ENCODE measurements around the gene POU3F2.

GRCh38 chr6:98794307-98794842 lies 40.0 kb upstream of the POU3F2 start:
- no peak for TF ChIP-seq POLR2AphosphoS5 (IDR thresholded peaks at IDR 0.05; ENCODE audit: borderline replicate concordance, low read depth, low read length)
- TF ChIP-seq EZH2 (IDR thresholded peaks at IDR 0.05): no peak
- no peak for TF ChIP-seq FOXP2 (optimal IDR thresholded peaks at IDR 0.05; ENCODE audit: control extremely low read depth, extremely low read length, insufficient read depth)

Data from SK-N-MC (cell line).